ENCODE results near the gene LCK. TPM values are rescaled to one million over a fixed set of nuclear protein-coding genes. Genes with fewer than 3 reads are reported as not detected.
A peak's percentile ranks its signal among the peaks of the same experiment; 100 is the strongest.

LCK gene
- total RNA-seq, 1 experiment from 2014 or later = 51.0 TPM

DNA sequence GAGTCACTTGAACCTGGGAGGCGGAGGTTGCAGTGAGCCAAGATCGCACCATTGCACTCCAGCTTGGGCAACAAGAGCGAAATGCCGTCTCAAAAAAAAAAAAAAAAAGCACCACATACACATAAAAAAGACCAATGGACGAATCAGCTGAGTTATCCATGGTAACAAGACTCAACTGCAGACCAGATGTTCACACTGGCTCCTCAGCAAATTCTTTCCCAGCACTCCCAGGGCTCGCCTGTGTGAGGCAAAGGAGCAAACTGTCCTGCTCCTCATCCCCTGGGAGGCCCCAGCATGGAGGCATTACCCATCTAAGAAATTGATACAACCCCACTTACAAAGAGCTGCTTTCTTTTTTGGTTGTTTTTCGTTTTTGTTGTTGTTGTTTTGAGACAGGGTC lies 32.0 kb upstream of the LCK start (continued):
- TF ChIP-seq, protein P1, sequence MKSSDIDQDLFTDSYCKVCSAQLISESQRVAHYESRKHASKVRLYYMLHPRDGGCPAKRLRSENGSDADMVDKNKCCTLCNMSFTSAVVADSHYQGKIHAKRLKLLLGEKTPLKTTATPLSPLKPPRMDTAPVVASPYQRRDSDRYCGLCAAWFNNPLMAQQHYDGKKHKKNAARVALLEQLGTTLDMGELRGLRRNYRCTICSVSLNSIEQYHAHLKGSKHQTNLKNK (CRISPR knock-in tag; IDR thresholded peaks at IDR 0.05) = no peak
- TF ChIP-seq ZNF416 (CRISPR knock-in tag; IDR thresholded peaks at IDR 0.05) (no peak), ZNF232 (CRISPR knock-in tag; IDR thresholded peaks at IDR 0.05) (no peak), FOXK1 (CRISPR knock-in tag; IDR thresholded peaks at IDR 0.05) (no peak), GRHL2 (CRISPR knock-in tag; IDR thresholded peaks at IDR 0.05; ENCODE audit: insufficient replicate concordance, severe bottlenecking) (no peak)
- TF ChIP-seq, protein P2, sequence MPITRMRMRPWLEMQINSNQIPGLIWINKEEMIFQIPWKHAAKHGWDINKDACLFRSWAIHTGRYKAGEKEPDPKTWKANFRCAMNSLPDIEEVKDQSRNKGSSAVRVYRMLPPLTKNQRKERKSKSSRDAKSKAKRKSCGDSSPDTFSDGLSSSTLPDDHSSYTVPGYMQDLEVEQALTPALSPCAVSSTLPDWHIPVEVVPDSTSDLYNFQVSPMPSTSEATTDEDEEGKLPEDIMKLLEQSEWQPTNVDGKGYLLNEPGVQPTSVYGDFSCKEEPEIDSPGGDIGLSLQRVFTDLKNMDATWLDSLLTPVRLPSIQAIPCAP (CRISPR knock-in tag; IDR thresholded peaks at IDR 0.05) = no peak
- TF ChIP-seq, protein P3, sequence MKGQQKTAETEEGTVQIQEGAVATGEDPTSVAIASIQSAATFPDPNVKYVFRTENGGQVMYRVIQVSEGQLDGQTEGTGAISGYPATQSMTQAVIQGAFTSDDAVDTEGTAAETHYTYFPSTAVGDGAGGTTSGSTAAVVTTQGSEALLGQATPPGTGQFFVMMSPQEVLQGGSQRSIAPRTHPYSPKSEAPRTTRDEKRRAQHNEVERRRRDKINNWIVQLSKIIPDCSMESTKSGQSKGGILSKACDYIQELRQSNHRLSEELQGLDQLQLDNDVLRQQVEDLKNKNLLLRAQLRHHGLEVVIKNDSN (CRISPR knock-in tag; IDR thresholded peaks at IDR 0.05) = no peak

DNA sequence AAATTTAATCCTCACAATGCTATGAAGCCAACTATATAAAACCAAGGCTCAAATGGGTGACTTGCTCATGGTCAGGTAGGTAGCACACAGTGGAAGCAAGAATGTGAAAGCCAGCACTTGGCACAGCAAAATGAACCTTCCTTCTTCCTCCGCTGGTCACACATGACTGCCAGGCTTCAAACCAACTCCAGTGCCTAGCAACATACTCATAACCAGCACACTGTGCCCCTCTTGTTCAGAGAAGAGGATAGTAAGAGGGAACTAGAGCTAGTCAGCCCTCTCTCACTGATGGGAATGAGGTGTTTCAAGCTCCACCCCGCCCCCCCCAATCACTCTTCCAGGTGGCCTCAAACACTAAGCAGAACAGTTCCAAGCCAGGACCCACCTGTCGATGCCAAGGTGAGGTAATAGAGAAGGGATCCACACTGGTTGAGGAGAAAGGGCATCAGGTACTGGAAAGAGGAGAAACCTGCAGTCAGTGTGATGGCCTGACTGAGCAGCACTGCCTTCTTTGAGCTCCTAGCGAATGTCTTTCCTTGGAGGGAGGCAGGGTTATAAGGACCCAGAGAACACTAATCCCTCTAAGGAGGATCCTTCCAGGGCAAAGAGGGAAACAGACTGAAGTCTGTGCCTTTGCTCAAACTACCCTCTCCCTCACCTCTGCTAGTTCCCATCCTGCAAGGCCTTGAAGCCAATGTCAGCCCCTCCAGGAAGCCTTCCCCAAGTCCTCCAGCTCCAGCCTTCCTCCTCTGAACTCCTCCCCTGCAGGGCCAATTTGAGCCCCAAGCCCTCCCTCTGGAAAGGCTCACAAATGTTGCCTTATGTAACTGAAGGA lies 30.1 kb upstream of the LCK start:
- CTCF ChIA-PET = interaction anchor here (1.0 to 3.5 kb wide), 4 partner anchors 14 to 28 kb away, joined by 3 to 23 read pairs (median 6); no protein-coding TSS in a partner anchor
- no peak for TF ChIP-seq KAT7 (CRISPR knock-in tag; IDR thresholded peaks at IDR 0.05; ENCODE audit: borderline replicate concordance)
- no peak for TF ChIP-seq ELF4 (CRISPR knock-in tag; IDR thresholded peaks at IDR 0.05; ENCODE audit: low read depth)
- TF ChIP-seq, protein P2 (CRISPR knock-in tag; IDR thresholded peaks at IDR 0.05) = no peak
- TF ChIP-seq, protein P4, sequence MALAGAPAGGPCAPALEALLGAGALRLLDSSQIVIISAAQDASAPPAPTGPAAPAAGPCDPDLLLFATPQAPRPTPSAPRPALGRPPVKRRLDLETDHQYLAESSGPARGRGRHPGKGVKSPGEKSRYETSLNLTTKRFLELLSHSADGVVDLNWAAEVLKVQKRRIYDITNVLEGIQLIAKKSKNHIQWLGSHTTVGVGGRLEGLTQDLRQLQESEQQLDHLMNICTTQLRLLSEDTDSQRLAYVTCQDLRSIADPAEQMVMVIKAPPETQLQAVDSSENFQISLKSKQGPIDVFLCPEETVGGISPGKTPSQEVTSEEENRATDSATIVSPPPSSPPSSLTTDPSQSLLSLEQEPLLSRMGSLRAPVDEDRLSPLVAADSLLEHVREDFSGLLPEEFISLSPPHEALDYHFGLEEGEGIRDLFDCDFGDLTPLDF (CRISPR knock-in tag; IDR thresholded peaks at IDR 0.05) = no peak
- no peak for TF ChIP-seq SMAD4 (CRISPR knock-in tag; IDR thresholded peaks at IDR 0.05)
- no peak for TF ChIP-seq FOXP1 (CRISPR knock-in tag; IDR thresholded peaks at IDR 0.05; ENCODE audit: borderline replicate concordance)
- no peak for TF ChIP-seq IRF2 (CRISPR knock-in tag; IDR thresholded peaks at IDR 0.05; ENCODE audit: borderline replicate concordance, low read depth)
- no peak for TF ChIP-seq FOXK1 (CRISPR knock-in tag; IDR thresholded peaks at IDR 0.05)
- TF ChIP-seq NR2C2 (CRISPR knock-in tag; IDR thresholded peaks at IDR 0.05) = no peak
- TF ChIP-seq ETV6 (CRISPR knock-in tag; IDR thresholded peaks at IDR 0.05) = no peak
- TF ChIP-seq, protein P5, sequence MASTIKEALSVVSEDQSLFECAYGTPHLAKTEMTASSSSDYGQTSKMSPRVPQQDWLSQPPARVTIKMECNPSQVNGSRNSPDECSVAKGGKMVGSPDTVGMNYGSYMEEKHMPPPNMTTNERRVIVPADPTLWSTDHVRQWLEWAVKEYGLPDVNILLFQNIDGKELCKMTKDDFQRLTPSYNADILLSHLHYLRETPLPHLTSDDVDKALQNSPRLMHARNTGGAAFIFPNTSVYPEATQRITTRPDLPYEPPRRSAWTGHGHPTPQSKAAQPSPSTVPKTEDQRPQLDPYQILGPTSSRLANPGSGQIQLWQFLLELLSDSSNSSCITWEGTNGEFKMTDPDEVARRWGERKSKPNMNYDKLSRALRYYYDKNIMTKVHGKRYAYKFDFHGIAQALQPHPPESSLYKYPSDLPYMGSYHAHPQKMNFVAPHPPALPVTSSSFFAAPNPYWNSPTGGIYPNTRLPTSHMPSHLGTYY (CRISPR knock-in tag; IDR thresholded peaks at IDR 0.05) = no peak
- TF ChIP-seq NFYB (CRISPR knock-in tag; conservative IDR thresholded peaks at IDR 0.05; ENCODE audit: low read depth) = no peak
- no peak for TF ChIP-seq ZNF416 (CRISPR knock-in tag; IDR thresholded peaks at IDR 0.05)
- TF ChIP-seq NR1H2 (CRISPR knock-in tag; IDR thresholded peaks at IDR 0.05) = no peak
- no peak for TF ChIP-seq ZNF396 (CRISPR knock-in tag; IDR thresholded peaks at IDR 0.05; ENCODE audit: borderline replicate concordance)
- no peak for TF ChIP-seq TCF7 (CRISPR knock-in tag; IDR thresholded peaks at IDR 0.05; ENCODE audit: low read depth)
- H3K4me3 Mint-ChIP-seq = peak overlapping the region; percentile 95
- POLR2A ChIA-PET = interaction anchor here (1.2 to 1.3 kb wide), 2 partner anchors 10 to 21 kb away, joined by 3 to 5 read pairs; no protein-coding TSS in a partner anchor
- peaks cover 12% of the 10 kb centered on the region for H3K36me3 Mint-ChIP-seq
- H3K27ac Mint-ChIP-seq = peak overlapping the region; percentile 87
- H3K27me3 Mint-ChIP-seq (ENCODE audit: low read depth) = no peaks in the 10 kb centered on the region
- no peaks in the 10 kb centered on the region for H3K9me3 Mint-ChIP-seq
- ATAC-seq (no peak), DNase-seq (ENCODE audit: low spot score) (no peak)
- H3K4me1 Mint-ChIP-seq = peaks cover 13% of the 10 kb centered on the region
